Measurements from ENCODE around the gene SAMD1. TPM values are rescaled to one million over a fixed set of nuclear protein-coding genes. Genes with fewer than 3 reads are reported as not detected.

SAMD1 gene
- total and polyA plus RNA-seq, 11 donors: 26.7 to 62.6 (median 38.3) TPM

- intact Hi-C loops (cut with DNase I): loop anchor here in 1 of 10 donors (10.0 kb wide), 1 partner anchor 174 kb away; no protein-coding TSS in a partner anchor
- ATAC-seq (no peak), DNase-seq (no peak)
- Histone ChIP-seq H3K9me3 (no peaks in the 10 kb centered on the region), H3K36me3 (no peaks in the 10 kb centered on the region), H3K4me1 (peaks cover 0 to 18% (median 2%) of the 10 kb centered on the region in 12 donors), H3K27ac (no peak overlapping the region), H3K4me3 (no peak overlapping the region), H3K27me3 (peaks cover 5 to 34% (median 28%) of the 10 kb centered on the region in 9 donors)
- TF ChIP-seq POLR2A (IDR thresholded peaks at IDR 0.05) (no peak), CTCF (IDR thresholded peaks at IDR 0.05) (peak; percentile 41 to 68 (median 57))
- 17 to 21% (median 18%) methylated on average over 11 to 15 of the region's 15 CpGs for WGBS, 4 donors
These were observed 31.5 kb downstream of the SAMD1 start for GRCh38 chr19:14059093-14059480.

DNA sequence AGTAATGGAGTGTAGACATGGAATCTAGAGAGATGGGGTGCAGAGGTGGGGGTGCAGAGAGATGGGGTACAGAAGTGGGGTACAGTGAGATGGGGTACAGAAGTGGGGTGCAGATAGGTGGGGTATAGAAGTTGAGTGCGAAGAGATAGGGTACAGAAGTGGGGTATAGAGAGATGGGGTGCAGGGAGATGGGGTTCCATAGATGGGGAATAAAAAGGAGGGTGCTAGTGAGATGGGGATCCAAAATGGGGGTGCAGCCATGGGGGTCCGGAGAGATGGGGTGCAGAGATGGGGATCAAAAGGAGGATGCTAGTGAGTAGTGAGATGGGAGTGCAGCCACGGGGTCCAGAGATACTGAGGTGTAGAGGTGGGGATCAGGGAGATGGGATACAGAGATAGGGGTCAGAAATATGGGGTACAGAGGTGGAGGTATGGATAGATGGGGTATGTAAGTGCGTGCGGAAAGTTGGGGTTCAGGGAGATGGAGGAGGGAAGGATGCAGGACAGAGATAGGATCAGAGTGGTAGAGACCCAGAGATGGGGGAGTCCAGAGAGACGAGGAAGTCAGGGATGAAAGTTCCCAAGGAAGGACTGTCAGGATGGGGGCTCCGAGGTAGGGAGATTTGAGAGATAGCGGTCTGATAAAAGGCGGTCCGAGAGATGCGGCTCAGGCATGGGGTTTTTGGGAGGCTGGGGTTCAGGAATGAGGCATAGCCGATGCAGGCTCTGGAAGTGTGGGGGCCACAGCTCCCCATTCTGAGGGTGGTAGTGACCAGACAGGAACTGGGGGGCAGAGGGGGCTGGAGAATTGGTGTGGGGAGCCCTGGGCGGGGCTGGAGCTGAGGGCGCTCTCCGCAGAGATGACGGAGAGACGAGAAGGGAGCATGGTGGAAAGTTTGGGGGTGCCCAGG is 32.1 kb downstream of the SAMD1 start:
- intact Hi-C loops (cut with DNase I): loop anchor here in 1 of 10 donors (10.0 kb wide), 1 partner anchor 174 kb away; no protein-coding TSS in a partner anchor
- Histone ChIP-seq H3K4me3 (peak overlapping the region in 1 of 12 donors; percentile 34), H3K9me3 (peaks cover 0 to 2% (median 0%) of the 10 kb centered on the region in 12 donors), H3K4me1 (peaks cover 0 to 18% (median 2%) of the 10 kb centered on the region in 12 donors), H3K27ac (no peak overlapping the region), H3K27me3 (peaks cover 5 to 34% (median 28%) of the 10 kb centered on the region in 9 donors), H3K36me3 (no peaks in the 10 kb centered on the region)
- DNase-seq: no peak
- ATAC-seq: no peak
- 22 to 25% (median 24%) methylated on average over 17 of the region's 17 CpGs for WGBS, 4 donors
- no peak for TF ChIP-seq CTCF (IDR thresholded peaks at IDR 0.05)
- TF ChIP-seq POLR2A (IDR thresholded peaks at IDR 0.05): no peak

GRCh38 chr19:14056741-14057356 is 33.7 kb downstream of the SAMD1 start:
- H3K4me3 ChIP-seq: peak overlapping the region in 10 of 12 donors; percentile 28 to 54 (median 44)
- H3K27ac ChIP-seq: no peak overlapping the region
- H3K9me3 ChIP-seq: peaks cover 0 to 9% (median 0%) of the 10 kb centered on the region in 12 donors
- intact Hi-C loops (cut with DNase I): loop anchor here in 1 of 10 donors (10.0 kb wide), 1 partner anchor 172 kb away; no protein-coding TSS in a partner anchor
- peaks cover 0 to 18% (median 2%) of the 10 kb centered on the region in 12 donors for H3K4me1 ChIP-seq
- peaks cover 0 to 9% (median 0%) of the 10 kb centered on the region in 9 donors for H3K36me3 ChIP-seq
- H3K27me3 ChIP-seq: peaks cover 5 to 34% (median 28%) of the 10 kb centered on the region in 9 donors
- DNase-seq (no peak), ATAC-seq (no peak)
- WGBS, 4 donors: 23 to 35% (median 26%) methylated on average over 16 to 19 of the region's 19 CpGs
- TF ChIP-seq POLR2A (IDR thresholded peaks at IDR 0.05): no peak
- TF ChIP-seq CTCF (IDR thresholded peaks at IDR 0.05): no peak
